Measurements from ENCODE around the gene CHMP3. TPM values are rescaled to one million over a fixed set of nuclear protein-coding genes. Genes with fewer than 3 reads are reported as not detected.
"Not testable (repeated sequence)": the region's sequence is repeated elsewhere in the genome, so short reads cannot be mapped to it uniquely, and the experiment has no call there.

Gene CHMP3
- total RNA-seq, 2 donors from 2014 or later: 59.6 to 60.2 TPM

DNA sequence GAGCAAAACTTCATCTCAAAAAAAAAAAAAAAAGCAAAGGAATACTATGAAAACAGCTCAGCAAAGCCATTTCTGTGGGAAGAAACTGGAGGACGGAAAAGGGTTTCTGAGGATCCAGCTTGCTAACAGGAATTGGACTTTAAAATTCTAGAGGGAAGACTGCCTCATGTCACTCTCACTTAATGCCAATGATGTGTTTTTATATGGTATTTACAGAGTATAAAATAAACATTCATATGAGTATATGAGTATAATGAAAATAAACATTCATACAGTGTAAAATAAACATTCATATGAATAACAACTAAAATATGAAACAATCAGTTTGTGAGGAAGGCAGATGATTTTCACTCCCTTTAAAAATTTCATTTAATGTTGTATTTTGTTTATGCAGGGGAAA, 43.9 kb downstream of the CHMP3 start:
- no peak for ATAC-seq (replicated peaks in 1 of 2)
- Mint-ChIP-seq H3K36me3 (ENCODE audit: insufficient read depth in 2 of 2) (peaks cover 0 to 9% of the 10 kb centered on the region in 2 donors), H3K4me1 (ENCODE audit: low read depth) (no peaks in the 10 kb centered on the region), H3K27me3 (ENCODE audit: low read depth) (no peaks in the 10 kb centered on the region), H3K9me3 (peaks cover 2 to 8% of the 10 kb centered on the region in 2 donors), H3K27ac (no peak overlapping the region), H3K4me3 (no peak overlapping the region)
- DNase-seq: no peak

DNA sequence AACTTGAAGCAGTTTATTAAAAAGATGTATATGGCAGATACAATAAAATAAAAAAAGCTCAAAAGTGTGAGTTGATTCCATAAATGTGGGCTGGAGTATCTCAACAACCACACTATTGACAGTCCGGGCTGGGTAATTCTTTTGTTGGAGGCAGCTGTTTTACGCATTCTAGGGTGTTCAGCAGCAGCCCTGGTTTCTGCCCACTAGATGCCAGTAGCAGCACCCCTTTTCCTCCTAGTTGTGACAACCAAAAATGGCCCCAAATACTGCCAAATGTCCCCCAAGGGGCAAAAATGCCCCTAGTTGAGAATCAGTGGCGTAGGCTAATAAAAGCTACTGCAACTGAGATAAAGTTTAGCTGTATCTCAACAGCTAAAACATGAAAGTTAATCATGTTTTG, 44.8 kb downstream of the CHMP3 start:
- H3K27ac Mint-ChIP-seq: no peak overlapping the region
- H3K4me3 Mint-ChIP-seq: no peak overlapping the region
- no peaks in the 10 kb centered on the region for H3K27me3 Mint-ChIP-seq (ENCODE audit: low read depth)
- DNase-seq (peak; percentile 14 to 24), ATAC-seq (replicated peaks in 1 of 2) (no peak)
- H3K4me1 Mint-ChIP-seq (ENCODE audit: low read depth): no peaks in the 10 kb centered on the region
- H3K9me3 Mint-ChIP-seq: peaks cover 2 to 8% of the 10 kb centered on the region in 2 donors
- peaks cover 0 to 9% of the 10 kb centered on the region in 2 donors for H3K36me3 Mint-ChIP-seq (ENCODE audit: insufficient read depth in 2 of 2)

DNA sequence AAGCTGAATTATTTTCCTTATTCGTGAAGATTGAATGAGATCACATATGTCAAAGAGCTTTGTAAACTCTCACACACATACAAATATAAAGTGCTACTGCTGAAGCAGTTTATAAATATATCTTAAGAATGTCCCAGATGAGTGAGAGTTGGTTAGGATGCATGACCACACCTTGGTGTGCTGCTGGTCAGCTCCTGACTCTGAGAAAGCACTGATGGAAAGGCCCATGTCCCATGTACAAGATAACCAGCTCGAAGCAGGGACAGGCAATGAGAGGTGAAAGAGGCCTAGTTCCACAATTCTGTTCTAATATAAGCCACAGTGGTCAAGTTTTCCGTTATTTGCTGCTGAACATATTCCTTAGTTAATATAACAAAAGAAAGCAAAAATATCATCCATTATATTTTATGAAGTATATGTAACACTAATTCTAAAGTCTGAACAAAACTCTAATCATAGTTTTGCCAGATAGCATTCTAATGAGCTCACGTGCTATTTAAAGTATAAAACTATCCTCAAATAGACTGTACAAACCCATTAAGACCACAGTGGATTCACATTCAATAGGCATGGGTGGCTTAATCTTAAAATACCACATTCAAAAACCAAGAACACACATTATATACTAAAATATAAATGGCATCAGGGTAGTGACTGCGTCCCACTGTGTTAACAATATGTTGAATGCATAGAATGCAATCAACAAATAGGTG, 49.1 kb downstream of the CHMP3 start:
- ATAC-seq (replicated peaks in 1 of 2) (no peak), DNase-seq (no peak)
- H3K4me3 Mint-ChIP-seq: no peak overlapping the region
- H3K27me3 Mint-ChIP-seq (ENCODE audit: low read depth): no peaks in the 10 kb centered on the region
- no peak overlapping the region for H3K27ac Mint-ChIP-seq
- no peaks in the 10 kb centered on the region for H3K4me1 Mint-ChIP-seq (ENCODE audit: low read depth)
- H3K36me3 Mint-ChIP-seq (ENCODE audit: insufficient read depth in 2 of 2): peaks cover under 1 to 3% of the 10 kb centered on the region in 2 donors
- H3K9me3 Mint-ChIP-seq: no peaks in the 10 kb centered on the region

DNA sequence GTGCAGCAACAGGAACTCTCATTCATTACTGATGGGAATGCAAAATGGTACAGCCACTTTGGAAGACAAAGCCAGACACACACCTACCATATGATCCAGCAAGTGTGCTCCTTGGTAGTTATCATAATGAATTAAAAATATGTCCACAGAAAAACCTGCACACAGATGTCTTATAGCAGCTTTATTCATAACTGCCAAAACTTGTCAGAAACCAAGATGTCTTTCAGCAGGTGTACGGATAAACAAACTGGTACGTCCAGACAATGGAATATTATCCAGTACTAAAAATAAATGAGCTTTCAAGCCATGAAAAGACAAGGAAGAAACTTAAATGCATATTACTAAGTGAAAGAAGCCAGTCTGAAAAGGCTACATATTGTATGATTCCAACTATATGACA, 50.4 kb downstream of the CHMP3 start:
- Mint-ChIP-seq H3K9me3 (no peaks in the 10 kb centered on the region), H3K27me3 (ENCODE audit: low read depth) (no peaks in the 10 kb centered on the region), H3K36me3 (ENCODE audit: insufficient read depth in 2 of 2) (peaks cover 3 to 4% of the 10 kb centered on the region in 2 donors), H3K4me3 (no peak overlapping the region), H3K27ac (no peak overlapping the region), H3K4me1 (ENCODE audit: low read depth) (no peaks in the 10 kb centered on the region)
- no peak for DNase-seq
- no peak for ATAC-seq (replicated peaks in 1 of 2)

DNA sequence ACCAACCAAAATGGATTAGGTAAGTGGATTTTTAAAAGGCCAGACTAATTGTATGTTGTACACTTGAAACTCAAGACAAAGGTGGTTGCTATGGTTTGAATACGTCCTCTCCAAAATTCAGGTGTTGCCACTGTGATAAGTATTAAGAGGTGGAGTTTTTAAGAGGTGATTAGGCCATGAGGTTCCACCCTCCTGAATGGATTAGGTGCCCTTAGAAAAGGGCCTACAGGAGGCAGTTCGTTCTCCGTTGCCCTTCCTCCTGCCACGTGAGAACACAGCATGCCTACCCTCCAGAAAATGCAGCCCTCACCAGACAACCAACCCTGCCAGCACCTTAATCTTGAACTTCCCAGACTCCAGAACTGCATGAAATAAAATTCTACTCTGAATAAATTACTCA, 51.2 kb downstream of the CHMP3 start:
- ATAC-seq (replicated peaks in 1 of 2): no peak
- H3K9me3 Mint-ChIP-seq: no peaks in the 10 kb centered on the region
- peaks cover 3 to 7% of the 10 kb centered on the region in 2 donors for H3K36me3 Mint-ChIP-seq (ENCODE audit: insufficient read depth in 2 of 2)
- no peak for DNase-seq
- no peaks in the 10 kb centered on the region for H3K4me1 Mint-ChIP-seq (ENCODE audit: low read depth)
- H3K27ac Mint-ChIP-seq: no peak overlapping the region
- no peak overlapping the region for H3K4me3 Mint-ChIP-seq
- no peaks in the 10 kb centered on the region for H3K27me3 Mint-ChIP-seq (ENCODE audit: low read depth)

DNA sequence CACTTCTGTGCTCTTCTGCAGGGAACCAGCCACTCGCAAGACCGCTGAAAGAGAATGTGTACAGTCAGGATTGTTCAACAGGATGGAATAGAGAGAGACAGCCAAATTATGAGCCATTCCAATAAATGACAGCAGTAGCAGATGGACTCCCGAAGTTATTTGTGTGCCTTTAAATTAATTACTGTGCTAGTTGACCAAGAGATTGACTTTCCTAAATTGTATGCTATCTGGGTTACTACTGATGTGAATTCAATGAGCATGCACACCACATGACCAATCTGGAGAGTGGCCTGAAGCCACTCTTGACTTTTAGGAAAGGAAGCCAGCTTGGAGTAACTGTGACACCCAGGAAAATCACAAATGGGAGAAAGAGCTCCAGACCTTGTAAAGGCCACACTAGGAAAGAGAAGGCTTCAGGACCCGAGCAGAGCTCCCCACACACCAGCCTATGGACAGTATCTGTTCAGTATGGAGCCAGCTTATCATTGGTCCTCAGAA, 52.8 kb downstream of the CHMP3 start:
- no peak for ATAC-seq (replicated peaks in 1 of 2)
- Mint-ChIP-seq H3K36me3 (ENCODE audit: insufficient read depth in 2 of 2) (peaks cover 3 to 8% of the 10 kb centered on the region in 2 donors), H3K27me3 (ENCODE audit: low read depth) (no peaks in the 10 kb centered on the region), H3K9me3 (no peaks in the 10 kb centered on the region), H3K4me1 (ENCODE audit: low read depth) (no peaks in the 10 kb centered on the region), H3K27ac (no peak overlapping the region), H3K4me3 (no peak overlapping the region)
- no peak for DNase-seq

DNA sequence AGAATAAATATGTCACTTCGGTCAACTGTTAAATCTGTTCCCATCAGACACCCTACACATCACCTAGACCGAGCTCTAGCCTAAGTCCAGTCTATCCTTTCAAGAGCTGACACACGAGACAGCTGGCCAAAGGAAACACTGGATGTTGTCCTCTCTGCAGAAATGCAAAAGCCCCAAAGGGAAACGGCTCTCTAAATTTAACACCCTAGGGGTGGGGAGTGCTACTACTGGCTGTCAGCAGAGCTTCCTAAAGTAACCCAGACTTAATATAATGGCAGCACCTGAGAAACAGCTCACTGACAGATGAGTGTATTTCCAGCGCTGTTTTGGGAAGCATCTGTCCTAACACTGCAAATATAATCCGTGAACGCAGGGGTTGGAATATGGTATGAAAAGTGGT, 55.6 kb downstream of the CHMP3 start:
- Mint-ChIP-seq H3K9me3 (peaks cover 0 to 4% of the 10 kb centered on the region in 2 donors), H3K27ac (no peak overlapping the region), H3K27me3 (ENCODE audit: low read depth) (no peaks in the 10 kb centered on the region), H3K4me1 (ENCODE audit: low read depth) (no peaks in the 10 kb centered on the region), H3K4me3 (no peak overlapping the region), H3K36me3 (ENCODE audit: insufficient read depth in 2 of 2) (peaks cover 6 to 22% of the 10 kb centered on the region in 2 donors)
- DNase-seq (no peak), ATAC-seq (replicated peaks in 1 of 2) (no peak)

DNA sequence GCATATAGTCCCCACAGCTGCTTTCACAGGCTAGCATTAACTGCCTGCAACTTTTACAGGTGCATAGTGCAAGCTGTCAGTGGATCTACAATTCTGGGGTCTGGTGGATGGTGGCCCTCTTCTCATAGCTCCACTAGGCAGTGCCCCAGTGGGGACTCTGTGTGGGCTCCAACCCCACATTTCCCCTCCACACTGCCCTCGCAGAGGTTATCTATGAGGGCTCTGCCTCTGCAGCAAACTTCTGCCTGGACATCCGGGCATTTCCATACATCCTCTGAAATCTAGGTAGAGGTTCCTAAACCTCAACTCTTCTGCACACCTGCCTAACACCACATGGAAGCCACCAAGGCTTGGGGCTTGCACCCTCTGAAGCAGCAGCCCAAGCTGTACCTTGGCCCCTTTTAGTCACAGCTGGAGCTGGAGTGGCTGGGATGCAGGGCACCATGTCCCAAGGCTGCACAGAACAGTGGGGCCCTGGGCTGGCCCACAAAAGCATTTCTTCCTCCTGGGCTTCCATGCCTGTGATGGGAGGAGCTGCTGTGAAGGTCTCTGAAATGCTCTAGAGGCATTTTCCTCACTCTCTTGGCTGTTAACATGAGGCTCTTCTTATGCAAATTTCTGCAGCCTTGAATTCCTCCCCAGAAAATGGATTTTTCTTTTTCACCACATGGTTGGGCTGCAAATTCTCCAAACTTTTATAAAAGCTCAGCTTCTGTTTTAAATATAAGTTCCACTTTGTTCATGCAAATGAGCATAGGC, 62.7 kb downstream of the CHMP3 start:
- Mint-ChIP-seq H3K9me3 (peaks cover 15 to 22% of the 10 kb centered on the region in 2 donors), H3K27me3 (ENCODE audit: low read depth) (no peaks in the 10 kb centered on the region), H3K36me3 (ENCODE audit: insufficient read depth in 2 of 2) (peaks cover 36 to 74% of the 10 kb centered on the region in 2 donors), H3K4me3 (no peak overlapping the region), H3K4me1 (ENCODE audit: low read depth) (no peaks in the 10 kb centered on the region), H3K27ac (peak overlapping the region; percentile 25)
- ATAC-seq (replicated peaks in 1 of 2) (no peak), DNase-seq (no peak)

DNA sequence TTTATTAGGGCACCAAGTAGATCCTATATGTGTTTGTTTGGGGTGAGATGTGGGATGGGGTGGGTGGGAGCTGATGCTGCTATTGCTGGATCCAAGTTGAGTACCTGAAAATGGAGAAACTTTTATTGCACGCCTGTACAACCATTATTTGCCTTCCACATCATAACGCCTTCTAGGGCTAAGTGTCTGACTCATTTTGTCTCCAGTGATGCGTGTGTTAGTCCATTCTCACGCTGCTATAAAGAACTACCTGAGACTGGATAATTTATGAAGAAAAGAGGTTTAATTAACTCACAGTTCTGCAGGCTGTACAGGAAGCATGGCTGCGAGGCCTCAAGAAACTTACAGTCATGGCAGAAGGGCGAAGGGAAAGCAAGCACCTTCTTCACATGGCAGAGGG, 63.9 kb downstream of the CHMP3 start:
- no peaks in the 10 kb centered on the region for H3K27me3 Mint-ChIP-seq (ENCODE audit: low read depth)
- H3K27ac Mint-ChIP-seq: no peak overlapping the region
- no peak overlapping the region for H3K4me3 Mint-ChIP-seq
- H3K4me1 Mint-ChIP-seq (ENCODE audit: low read depth): no peaks in the 10 kb centered on the region
- H3K9me3 Mint-ChIP-seq: peaks cover 15 to 22% of the 10 kb centered on the region in 2 donors
- ATAC-seq (replicated peaks in 1 of 2) (no peak), DNase-seq (no peak)
- peaks cover 34 to 70% of the 10 kb centered on the region in 2 donors for H3K36me3 Mint-ChIP-seq (ENCODE audit: insufficient read depth in 2 of 2)

DNA sequence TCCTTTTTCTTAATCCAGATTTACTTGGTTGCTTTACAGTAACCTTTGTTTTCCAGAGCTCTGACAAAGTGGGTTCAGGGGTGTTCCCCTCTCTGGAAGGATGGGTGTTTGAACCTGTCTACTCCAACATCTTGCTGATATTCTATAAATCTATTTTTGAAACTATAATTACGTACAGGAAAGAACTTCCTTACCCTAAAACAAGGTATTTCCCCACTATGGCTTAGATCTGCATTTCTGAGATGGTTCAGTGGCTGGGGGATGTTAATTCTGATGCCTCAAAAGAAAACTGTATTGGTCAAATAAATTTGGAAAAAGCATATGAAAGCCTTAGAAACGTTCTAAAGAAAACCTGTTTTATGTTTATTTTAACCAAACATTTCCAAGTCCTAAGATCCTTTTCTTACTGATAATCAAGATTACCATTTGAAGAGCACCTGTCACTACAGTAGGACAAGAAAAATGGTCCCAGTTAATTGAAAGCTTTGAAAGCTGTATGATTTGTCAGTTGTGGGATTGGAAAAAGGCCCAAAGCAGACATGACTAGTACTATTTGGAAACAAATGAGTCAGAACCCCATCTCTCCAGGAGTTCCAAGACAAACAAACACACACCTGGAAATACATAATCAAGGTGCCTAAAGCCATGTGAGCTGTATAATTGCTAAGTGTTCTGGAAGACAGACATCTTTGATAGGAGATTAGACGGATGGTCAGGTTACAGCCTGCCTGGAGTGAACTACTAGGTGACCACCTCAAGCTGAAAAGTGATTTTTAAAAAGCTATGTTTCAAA, 64.6 kb downstream of the CHMP3 start:
- ATAC-seq (replicated peaks in 1 of 2) (no peak), DNase-seq (no peak)
- H3K4me3 Mint-ChIP-seq: no peak overlapping the region
- no peaks in the 10 kb centered on the region for H3K4me1 Mint-ChIP-seq (ENCODE audit: low read depth)
- peaks cover 37 to 73% of the 10 kb centered on the region in 2 donors for H3K36me3 Mint-ChIP-seq (ENCODE audit: insufficient read depth in 2 of 2)
- peak overlapping the region; percentile 34 for H3K27ac Mint-ChIP-seq
- H3K27me3 Mint-ChIP-seq (ENCODE audit: low read depth): no peaks in the 10 kb centered on the region
- H3K9me3 Mint-ChIP-seq: peaks cover 15 to 22% of the 10 kb centered on the region in 2 donors

DNA sequence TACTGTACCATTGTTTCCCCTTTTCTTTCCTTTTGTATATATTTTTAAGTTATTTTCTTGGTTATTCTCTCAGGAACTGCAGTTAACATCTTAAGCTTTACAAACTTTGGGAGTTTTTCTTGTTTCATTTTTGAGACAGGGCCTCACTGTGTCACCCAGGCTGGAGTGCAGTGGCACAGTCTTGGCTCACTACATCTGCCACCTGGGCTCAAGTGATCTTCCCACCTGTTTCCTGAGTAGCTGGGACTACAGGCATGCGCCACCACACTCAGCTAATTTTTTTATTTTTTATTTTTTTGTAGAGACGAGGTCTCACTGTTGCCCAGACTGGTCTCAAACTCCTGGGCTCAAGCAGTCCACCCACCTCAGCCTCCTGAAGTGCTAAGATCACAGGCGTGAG, 66.9 kb downstream of the CHMP3 start:
- DNase-seq: not testable (repeated sequence)
- H3K9me3 Mint-ChIP-seq: peaks cover 10 to 19% of the 10 kb centered on the region in 2 donors
- peak overlapping the region; percentile 60 for H3K27ac Mint-ChIP-seq

DNA sequence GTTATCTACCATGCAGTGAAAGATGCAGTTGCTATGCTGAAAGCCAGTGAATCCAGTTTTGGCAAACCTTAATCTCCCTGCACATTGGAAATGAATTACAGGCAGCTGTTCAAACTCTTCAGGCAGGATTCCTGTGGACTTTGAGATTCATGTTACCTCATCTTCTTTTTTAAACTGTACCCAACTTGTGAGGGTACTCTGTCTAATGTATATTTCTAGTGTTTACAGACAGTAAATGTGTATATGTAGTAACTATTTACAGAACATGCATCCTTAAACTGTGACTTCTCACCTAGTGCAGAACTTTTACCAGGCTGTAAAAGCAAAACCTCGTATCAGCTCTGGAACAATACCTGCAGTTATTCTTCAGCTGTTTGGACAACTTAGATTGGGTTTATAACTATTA, 71.2 kb downstream of the CHMP3 start:
- H3K27me3 Mint-ChIP-seq (ENCODE audit: low read depth): no peaks in the 10 kb centered on the region
- no peak overlapping the region for H3K27ac Mint-ChIP-seq
- no peaks in the 10 kb centered on the region for H3K4me1 Mint-ChIP-seq (ENCODE audit: low read depth)
- DNase-seq (no peak), ATAC-seq (replicated peaks in 1 of 2) (no peak)
- no peak overlapping the region for H3K4me3 Mint-ChIP-seq
- peaks cover 16 to 37% of the 10 kb centered on the region in 2 donors for H3K36me3 Mint-ChIP-seq (ENCODE audit: insufficient read depth in 2 of 2)
- H3K9me3 Mint-ChIP-seq: no peaks in the 10 kb centered on the region

More for the DNA sequence above, 66.9 kb downstream of the CHMP3 start:
- H3K36me3 Mint-ChIP-seq (ENCODE audit: insufficient read depth in 2 of 2): peaks cover 39 to 65% of the 10 kb centered on the region in 2 donors
- not testable (repeated sequence) for H3K4me1 Mint-ChIP-seq (ENCODE audit: low read depth); H3K27me3 Mint-ChIP-seq (ENCODE audit: low read depth); H3K4me3 Mint-ChIP-seq; ATAC-seq (replicated peaks in 1 of 2)

DNA sequence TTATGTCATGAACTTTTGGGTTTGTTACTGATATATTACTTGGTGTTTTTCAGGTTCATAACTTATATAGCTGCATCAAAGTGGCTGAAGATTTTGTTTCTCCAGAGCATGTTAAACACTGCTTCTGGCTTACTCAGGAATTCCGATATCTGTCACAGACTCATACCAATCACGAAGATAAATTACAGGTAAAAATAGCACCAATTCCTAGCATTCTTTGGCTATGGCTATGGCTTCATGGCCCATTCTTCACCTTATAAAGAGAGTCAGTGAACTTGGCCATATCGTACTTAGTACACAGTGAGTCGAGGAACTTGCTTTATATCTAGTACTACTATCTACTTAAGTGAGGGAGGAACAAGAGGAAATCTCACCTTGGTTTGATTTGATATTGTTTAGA, 72.2 kb downstream of the CHMP3 start:
- Mint-ChIP-seq H3K9me3 (no peaks in the 10 kb centered on the region), H3K27ac (no peak overlapping the region), H3K4me3 (no peak overlapping the region), H3K27me3 (ENCODE audit: low read depth) (no peaks in the 10 kb centered on the region), H3K4me1 (ENCODE audit: low read depth) (peaks cover 5% of the 10 kb centered on the region), H3K36me3 (ENCODE audit: insufficient read depth in 2 of 2) (peaks cover 16 to 36% of the 10 kb centered on the region in 2 donors)
- DNase-seq (no peak), ATAC-seq (replicated peaks in 1 of 2) (no peak)
